Neural progenitor cell (in vitro differentiated cells): ENCODE measurements around the gene EHMT1. TPM values are rescaled to one million over a fixed set of nuclear protein-coding genes. Genes with fewer than 3 reads are reported as not detected.

Source experiments
- DNase-seq: peaks from one replicate; pipeline ENCODE4 v3.0.0-alpha.2; 2016; ENCODE audit warnings: low spot score
- H2AFZ ChIP-seq: fragments of 200-600 bp; sonication (generic); replicated peaks from 2 replicates; pipeline ENCODE4 v1.6.1; 2016; ENCODE audit warnings: antibody characterized with exemption
- H3F3A ChIP-seq: fragments of 200-600 bp; sonication (generic); 2 replicates; pipeline ENCODE4 v1.6.1; 2016; ENCODE audit warnings: antibody characterized with exemption, low read depth
- H3K27ac ChIP-seq: fragments of 200-600 bp; sonication (generic); 2 replicates; pipeline ENCODE4 v1.5.1; 2016; ENCODE audit warnings: mild to moderate bottlenecking
- H3K27me3 ChIP-seq: fragments of 200-600 bp; sonication (generic); 2 replicates; pipeline ENCODE4 v1.6.1; 2016; ENCODE audit warnings: mild to moderate bottlenecking, moderate library complexity
- H3K36me3 ChIP-seq: fragments of 200-600 bp; sonication (generic); 2 replicates; pipeline ENCODE4 v1.5.1; 2016
- H3K4me1 ChIP-seq: fragments of 200-600 bp; sonication (generic); 2 replicates; pipeline ENCODE4 v1.6.1; 2016; ENCODE audit warnings: mixed run types
- H3K4me2 ChIP-seq: fragments of 200-600 bp; sonication (generic); 2 replicates; pipeline ENCODE4 v1.6.1; 2016
- H3K4me3 ChIP-seq: fragments of 200-600 bp; sonication (generic); 2 replicates; pipeline ENCODE4 v1.5.1; 2016
- H3K79me2 ChIP-seq: fragments of 200-600 bp; sonication (generic); 2 replicates; pipeline ENCODE4 v1.6.1; 2016; ENCODE audit warnings: low read depth
- H3K9ac ChIP-seq: fragments of 200-600 bp; sonication (generic); 2 replicates; pipeline ENCODE4 v1.6.1; 2016
- H3K9me3 ChIP-seq: fragments of 200-600 bp; sonication (generic); 2 replicates; pipeline ENCODE4 v1.5.1; 2016; ENCODE audit warnings: low read depth
- H4K20me1 ChIP-seq: fragments of 200-600 bp; sonication (generic); 2 replicates; pipeline ENCODE4 v1.6.1; 2016; ENCODE audit warnings: low read depth
- H3K27ac Mint-ChIP-seq: 3 replicates; pipeline ENCODE4 v1.8.0; 2021; ENCODE audit warnings: mixed read lengths
- H3K27me3 Mint-ChIP-seq: 2 replicates; pipeline ENCODE4 v1.8.0; 2022; ENCODE audit warnings: low read depth, mild to moderate bottlenecking, inconsistent platforms, moderate library complexity, mixed read lengths; ENCODE audit not compliant: insufficient read depth
- H3K36me3 Mint-ChIP-seq: 3 replicates; pipeline ENCODE4 v1.8.0; 2021; ENCODE audit warnings: mixed read lengths
- H3K4me1 Mint-ChIP-seq: 3 replicates; pipeline ENCODE4 v1.8.0; 2021; ENCODE audit warnings: mixed read lengths
- H3K4me3 Mint-ChIP-seq: 3 replicates; pipeline ENCODE4 v1.8.0; 2021; ENCODE audit warnings: mild to moderate bottlenecking, moderate library complexity, mixed read lengths
- H3K9me3 Mint-ChIP-seq: 3 replicates; pipeline ENCODE4 v1.8.0; 2020; ENCODE audit warnings: mixed read lengths
- CTCF ChIP-seq: fragments of 200-600 bp; sonication (generic); IDR thresholded peaks from 2 replicates; pipeline ENCODE4 v1.5.1; 2017; ENCODE audit warnings: antibody characterized with exemption, mild to moderate bottlenecking
- EZH2 ChIP-seq: fragments of 200-600 bp; sonication (generic); IDR thresholded peaks from 2 replicates; pipeline ENCODE4 v1.6.1; 2017; ENCODE audit warnings: antibody characterized with exemption, mild to moderate bottlenecking, moderate library complexity
- EZH2phosphoT487 ChIP-seq: fragments of 200-600 bp; sonication (generic); IDR thresholded peaks from 2 replicates; pipeline ENCODE4 v1.6.1; 2017; ENCODE audit warnings: antibody characterized with exemption
- total RNA-seq: library from RNA; depleted of rRNA; stranded (reverse); fragments of >200 nt; gene quantifications from 2 replicates; pipeline ENCODE4 v1.2.3, GENCODE V29; 2015; ENCODE audit warnings: low replicate concordance

EHMT1 gene
- total RNA-seq, 1 donor from 2014 or later, result 47.8 TPM

GRCh38 chr9:137815256-137816255 is 196.8 kb downstream of the EHMT1 start:
- Mint-ChIP-seq H3K27me3 (peaks cover 14% of the 10 kb centered on the region), H3K36me3 (peaks cover 56% of the 10 kb centered on the region), H3K4me3 (no peak overlapping the region), H3K4me1 (no peaks in the 10 kb centered on the region), H3K9me3 (peaks cover 28% of the 10 kb centered on the region), H3K27ac (no peak overlapping the region)
- no peaks in the 10 kb centered on the region for H4K20me1 ChIP-seq
- TF ChIP-seq EZH2phosphoT487 (no peak), EZH2 (no peak), CTCF (no peak)
- no peak overlapping the region for H3K27ac ChIP-seq
- no peak overlapping the region for H2AFZ ChIP-seq
- H3K9ac ChIP-seq, result no peak overlapping the region
- DNase-seq, result no peak
- no peaks in the 10 kb centered on the region for H3K79me2 ChIP-seq
- no peaks in the 10 kb centered on the region for H3K27me3 ChIP-seq
- H3K36me3 ChIP-seq, result no peaks in the 10 kb centered on the region
- no peaks in the 10 kb centered on the region for H3K4me1 ChIP-seq
- H3K4me3 ChIP-seq, result no peak overlapping the region
- H3F3A ChIP-seq, result no peaks in the 10 kb centered on the region
- no peaks in the 10 kb centered on the region for H3K9me3 ChIP-seq
- H3K4me2 ChIP-seq, result no peak overlapping the region

- no peak for DNase-seq
- Mint-ChIP-seq H3K4me1 (no peaks in the 10 kb centered on the region), H3K9me3 (peaks cover 34% of the 10 kb centered on the region), H3K27ac (no peak overlapping the region), H3K36me3 (peaks cover 61% of the 10 kb centered on the region), H3K4me3 (no peak overlapping the region), H3K27me3 (peaks cover 14% of the 10 kb centered on the region)
- H3K9me3 ChIP-seq, result no peaks in the 10 kb centered on the region
- H3K36me3 ChIP-seq, result no peaks in the 10 kb centered on the region
- TF ChIP-seq CTCF (no peak), EZH2 (no peak), EZH2phosphoT487 (no peak)
- no peak overlapping the region for H3K4me2 ChIP-seq
- H4K20me1 ChIP-seq, result no peaks in the 10 kb centered on the region
- no peak overlapping the region for H3K4me3 ChIP-seq
- no peak overlapping the region for H3K27ac ChIP-seq
- H3F3A ChIP-seq, result no peaks in the 10 kb centered on the region
- no peaks in the 10 kb centered on the region for H3K4me1 ChIP-seq
- H2AFZ ChIP-seq, result no peak overlapping the region
- no peaks in the 10 kb centered on the region for H3K27me3 ChIP-seq
- no peak overlapping the region for H3K9ac ChIP-seq
- no peaks in the 10 kb centered on the region for H3K79me2 ChIP-seq
Measured at GRCh38 chr9:137816531-137817235, 197.9 kb downstream of the EHMT1 start.

- DNase-seq, result no peak
- Histone ChIP-seq H3F3A (no peaks in the 10 kb centered on the region), H4K20me1 (no peaks in the 10 kb centered on the region), H3K4me1 (no peaks in the 10 kb centered on the region), H3K36me3 (no peaks in the 10 kb centered on the region), H3K27ac (no peak overlapping the region), H3K9ac (no peak overlapping the region), H3K9me3 (no peaks in the 10 kb centered on the region), H3K4me2 (no peak overlapping the region), H2AFZ (no peak overlapping the region), H3K4me3 (no peak overlapping the region), H3K27me3 (no peaks in the 10 kb centered on the region), H3K79me2 (no peaks in the 10 kb centered on the region)
- TF ChIP-seq EZH2phosphoT487 (no peak), EZH2 (no peak), CTCF (no peak)
- Mint-ChIP-seq H3K9me3 (peaks cover 42% of the 10 kb centered on the region), H3K4me1 (no peaks in the 10 kb centered on the region), H3K27ac (no peak overlapping the region), H3K36me3 (peaks cover 69% of the 10 kb centered on the region), H3K4me3 (no peak overlapping the region), H3K27me3 (peaks cover 14% of the 10 kb centered on the region)
Measured at GRCh38 chr9:137817236-137818200, 198.7 kb downstream of the EHMT1 start.
